HEK293 (cell line): ENCODE measurements around the gene CEP104.
A peak's percentile ranks its signal among the peaks of the same experiment; 100 is the strongest.

Source experiments
- CTCF ChIA-PET: fragments of 350-600 bp; formaldehyde crosslinking; extraction: SDS; loops from one replicate; lab custom pipeline; 2021; ENCODE audit warnings: antibody characterized with exemption; lab: Yijun Ruan, JAX
- POLR2A ChIA-PET: fragments of 300-600 bp; formaldehyde crosslinking; extraction: SDS; loops from one replicate; lab custom pipeline; 2020; ENCODE audit warnings: antibody characterized with exemption, inconsistent platforms; lab: Yijun Ruan, JAX
- H3K27ac ChIP-seq: fragments of 200-500 bp; sonication (Bioruptor generic); 2 replicates; pipeline ENCODE4 v1.5.1; 2014; ENCODE audit warnings: low read depth, low read length, control low read depth, inconsistent platforms; ENCODE audit errors: extremely low read depth
- H3K36me3 ChIP-seq, 2 experiments: fragments of 200-500 bp in 1 of 2; sonication (Bioruptor generic) in 1 of 2; 1 replicate in 1 of 2; 2 replicates in 1 of 2; pipeline ENCODE4 v1.5.1; 2014 to 2017; ENCODE audit warnings: inconsistent platforms in 2 of 2, low read length in 2 of 2; ENCODE audit not compliant: control insufficient read depth in 2 of 2, insufficient read depth in 1 of 2
- H3K4me1 ChIP-seq: fragments of 200-500 bp; sonication (Bioruptor generic); 2 replicates; pipeline ENCODE4 v1.5.1; 2014; ENCODE audit warnings: mild to moderate bottlenecking, low read length, inconsistent platforms; ENCODE audit not compliant: control insufficient read depth, insufficient read depth
- H3K4me3 ChIP-seq: 2 replicates; pipeline ENCODE4 v1.5.1; 2011; ENCODE audit warnings: low read depth, mild to moderate bottlenecking, control low read depth, low read length, moderate library complexity
- H3K9me3 ChIP-seq: fragments of 200-500 bp; sonication (Bioruptor generic); 2 replicates; pipeline ENCODE4 v1.5.1; 2014; ENCODE audit warnings: low read depth, low read length, inconsistent platforms; ENCODE audit not compliant: control insufficient read depth, insufficient read depth
- CTCF ChIP-seq: fragments of 450-650 bp; formaldehyde crosslinking; IDR thresholded peaks from 2 replicates; pipeline ENCODE4 v1.5.1; 2016; ENCODE audit warnings: missing biosample characterization, missing genetic modification characterization
- GLI2 ChIP-seq: fragments of 450-650 bp; formaldehyde crosslinking; IDR thresholded peaks from 2 replicates; pipeline ENCODE4; 2017; ENCODE audit warnings: missing biosample characterization, missing genetic modification characterization, low read depth, borderline replicate concordance
- GLIS1 ChIP-seq: fragments of 450-650 bp; formaldehyde crosslinking; IDR thresholded peaks from 2 replicates; pipeline ENCODE4 v1.5.1; 2016; ENCODE audit warnings: missing biosample characterization, missing genetic modification characterization
- GLIS2 ChIP-seq: fragments of 450-650 bp; formaldehyde crosslinking; IDR thresholded peaks from 2 replicates; pipeline ENCODE4 v1.5.1; 2016; ENCODE audit warnings: missing biosample characterization, missing genetic modification characterization
- KLF9 ChIP-seq: fragments of 450-650 bp; formaldehyde crosslinking; IDR thresholded peaks from 2 replicates; pipeline ENCODE4 v1.5.1; 2016; ENCODE audit warnings: missing biosample characterization, missing genetic modification characterization, low read depth
- REST ChIP-seq: fragments of 450-650 bp; formaldehyde crosslinking; IDR thresholded peaks from 2 replicates; pipeline ENCODE4 v1.5.1; 2016; ENCODE audit warnings: missing biosample characterization, missing genetic modification characterization
- SP2 ChIP-seq: fragments of 450-650 bp; formaldehyde crosslinking; IDR thresholded peaks from 2 replicates; pipeline ENCODE4 v1.5.1; 2016; ENCODE audit warnings: missing biosample characterization, missing genetic modification characterization
- SP7 ChIP-seq: fragments of 450-650 bp; formaldehyde crosslinking; IDR thresholded peaks from 2 replicates; pipeline ENCODE4 v1.5.1; 2016; ENCODE audit warnings: missing biosample characterization, missing genetic modification characterization
- ZBTB11 ChIP-seq: fragments of 450-650 bp; formaldehyde crosslinking; conservative IDR thresholded peaks from 2 replicates; pipeline ENCODE4 v1.5.1; 2016; ENCODE audit warnings: low read depth, missing biosample characterization, missing genetic modification characterization
- ZBTB20 ChIP-seq: fragments of 450-650 bp; formaldehyde crosslinking; IDR thresholded peaks from 2 replicates; pipeline ENCODE4 v1.5.1; 2016; ENCODE audit warnings: missing biosample characterization, missing genetic modification characterization
- ZBTB7A ChIP-seq: fragments of 450-650 bp; formaldehyde crosslinking; IDR thresholded peaks from 2 replicates; pipeline ENCODE4 v1.5.1; 2016; ENCODE audit warnings: low read depth, missing biosample characterization, missing genetic modification characterization
- ZBTB8A ChIP-seq: fragments of 450-650 bp; formaldehyde crosslinking; IDR thresholded peaks from 2 replicates; pipeline ENCODE4 v1.5.1; 2016; ENCODE audit warnings: missing biosample characterization, missing genetic modification characterization
- ZEB2 ChIP-seq: fragments of 450-650 bp; formaldehyde crosslinking; IDR thresholded peaks from 2 replicates; pipeline ENCODE4 v1.5.1; 2016; ENCODE audit warnings: missing biosample characterization, missing genetic modification characterization
- ZNF2 ChIP-seq: fragments of 450-650 bp; formaldehyde crosslinking; IDR thresholded peaks from 2 replicates; pipeline ENCODE4 v1.5.1; 2016; ENCODE audit warnings: missing biosample characterization, missing genetic modification characterization
- ZNF24 ChIP-seq: fragments of 450-650 bp; formaldehyde crosslinking; IDR thresholded peaks from 2 replicates; pipeline ENCODE4 v1.5.1; 2016; ENCODE audit warnings: missing biosample characterization, missing genetic modification characterization
- ZNF324 ChIP-seq: fragments of 450-650 bp; formaldehyde crosslinking; IDR thresholded peaks from 2 replicates; pipeline ENCODE4 v1.5.1; 2016; ENCODE audit warnings: missing biosample characterization, missing genetic modification characterization
- ZNF335 ChIP-seq: fragments of 450-650 bp; formaldehyde crosslinking; conservative IDR thresholded peaks from 2 replicates; pipeline ENCODE4 v1.5.1; 2016; ENCODE audit warnings: missing biosample characterization, missing genetic modification characterization
- ZNF341 ChIP-seq: fragments of 450-650 bp; formaldehyde crosslinking; IDR thresholded peaks from 2 replicates; pipeline ENCODE4; 2016; ENCODE audit warnings: low read depth, missing biosample characterization, missing genetic modification characterization
- ZNF366 ChIP-seq: fragments of 450-650 bp; formaldehyde crosslinking; conservative IDR thresholded peaks from 2 replicates; pipeline ENCODE4 v1.5.1; 2016; ENCODE audit warnings: missing biosample characterization, missing genetic modification characterization
- ZNF394 ChIP-seq: fragments of 450-650 bp; formaldehyde crosslinking; IDR thresholded peaks from 2 replicates; pipeline ENCODE4 v1.5.1; 2016; ENCODE audit warnings: missing biosample characterization, missing genetic modification characterization, mild to moderate bottlenecking, moderate library complexity, borderline replicate concordance
- ZNF423 ChIP-seq: fragments of 450-650 bp; formaldehyde crosslinking; IDR thresholded peaks from 2 replicates; pipeline ENCODE4 v1.5.1; 2016; ENCODE audit warnings: missing biosample characterization, missing genetic modification characterization
- ZNF449 ChIP-seq: fragments of 450-650 bp; formaldehyde crosslinking; IDR thresholded peaks from 2 replicates; pipeline ENCODE4 v1.5.1; 2017; ENCODE audit warnings: missing biosample characterization, mild to moderate bottlenecking, missing genetic modification characterization, moderate library complexity
- ZNF561 ChIP-seq: fragments of 450-650 bp; IDR thresholded peaks from 2 replicates; pipeline ENCODE4 v1.5.1; 2018; ENCODE audit warnings: missing biosample characterization, missing genetic modification characterization, borderline replicate concordance
- ZNF626 ChIP-seq: fragments of 450-650 bp; sonication (Bioruptor Pico); formaldehyde crosslinking; IDR thresholded peaks from 2 replicates; pipeline ENCODE4 v1.5.1; 2018; ENCODE audit warnings: missing biosample characterization, missing genetic modification characterization, inconsistent platforms
- ZNF629 ChIP-seq: fragments of 450-650 bp; formaldehyde crosslinking; IDR thresholded peaks from 2 replicates; pipeline ENCODE4 v1.5.1; 2017; ENCODE audit warnings: missing biosample characterization, missing genetic modification characterization
- ZNF777 ChIP-seq: fragments of 450-650 bp; formaldehyde crosslinking; IDR thresholded peaks from 2 replicates; pipeline ENCODE4 v1.5.1; 2017; ENCODE audit warnings: missing biosample characterization, missing genetic modification characterization, borderline replicate concordance
- ZSCAN23 ChIP-seq: fragments of 450-650 bp; formaldehyde crosslinking; IDR thresholded peaks from 2 replicates; pipeline ENCODE4 v1.5.1; 2016; ENCODE audit warnings: missing biosample characterization, missing genetic modification characterization

Gene CEP104

GRCh38 chr1:3856923-3857790, at the start of gene CEP104, which contains the start of gene DFFB:
Gene CEP104 (minus strand): TSS chr1:3857211. CDS start chr1:3852407, 4,804 bp downstream.
Gene DFFB (plus strand): TSS chr1:3857476. CDS start chr1:3857604, 128 bp downstream.
- CTCF ChIA-PET: no interaction called here
- POLR2A ChIA-PET: interaction anchor here (1.1 to 2.6 kb wide), 6 partner anchors 8 to 61 kb away, joined by 3 to 12 read pairs (median 4); partner anchors contain the start of genes C1orf174 and LRRC47
- TF ChIP-seq ZNF24 (tag by site-specific recombination) (no peak), ZNF324 (tag by site-specific recombination) (peak; percentile 55; the same call in 1 of the 2 replicates), KLF9 (tag by site-specific recombination) (peak; percentile 22), ZNF2 (peak; percentile 48; the same call in 1 of the 2 replicates), ZNF341 (peak; percentile 58), ZBTB8A (tag by site-specific recombination) (peak; percentile 91), ZNF626 (tag by site-specific recombination) (no peak), ZNF629 (tag by site-specific recombination) (peak; percentile 29; the same call in 1 of the 2 replicates), ZNF335 (peak; percentile 99), SP7 (peak; percentile 38; the same call in 1 of the 2 replicates), ZSCAN23 (no peak), GLIS1 (peak; percentile 76), CTCF (tag by site-specific recombination) (peak; percentile 92), GLI2 (tag by site-specific recombination) (no peak), ZNF777 (tag by site-specific recombination) (no peak; the same call in 1 of the 2 replicates), ZNF561 (0 out of 2 replicates have a peak, but pooled peaks have one; percentile 61), ZNF449 (tag by site-specific recombination) (peak; percentile 52), ZNF423 (tag by site-specific recombination) (peak; percentile 96), ZBTB7A (peak; percentile 41; the same call in 1 of the 2 replicates), REST (tag by site-specific recombination) (no peak), ZEB2 (tag by site-specific recombination) (peak; percentile 95), ZNF366 (tag by site-specific recombination) (no peak), GLIS2 (tag by site-specific recombination) (peak; percentile 80), ZBTB20 (tag by site-specific recombination) (peak; percentile 97), SP2 (peak; percentile 74), ZNF394 (tag by site-specific recombination) (peak; percentile 87), ZBTB11 (tag by site-specific recombination) (peak; percentile 70)

More at GRCh38 chr1:3856923-3857790, at the start of gene CEP104, which contains the start of gene DFFB:
- peak within 1 kb of the TSS; percentile 88 for H3K4me3 ChIP-seq
- H3K4me1 ChIP-seq: no peaks in the 10 kb centered on the region; the same call in 1 of the 2 replicates
- peaks cover 0 to 12% of the 10 kb centered on the region in 2 experiments; a peak in 2 of 3 replicates for H3K36me3 ChIP-seq
- H3K27ac ChIP-seq: peak within 1 kb of the TSS; percentile 72; the same call in 1 of the 2 replicates
- H3K9me3 ChIP-seq: no peaks in the 10 kb centered on the region
